IMR-90 (cell line): Measurements from ENCODE around the gene ODAM. TPM values are rescaled to one million over a fixed set of nuclear protein-coding genes. Genes with fewer than 3 reads are reported as not detected.

Source experiments
- ATAC-seq: fragments of 200-7000 bp; cut with Tn5 transposase; 2 replicates; pipeline ENCODE4 v1.9.1; 2020; ENCODE audit warnings: low read depth, mild to moderate bottlenecking, moderate library complexity
- BruUV-seq: library from RNA; stranded (reverse); fragments of 400-500 nt; replicated peaks from 2 replicates; lab custom pipeline; 2021; lab: Mats Ljungman, UMichigan
- CTCF ChIA-PET: fragments of 300-600 bp; formaldehyde crosslinking; extraction: SDS; loops from one replicate; lab custom pipeline; 2021; ENCODE audit warnings: antibody characterized with exemption; lab: Yijun Ruan, JAX
- POLR2A ChIA-PET: fragments of 300-600 bp; sonication (Branson Sonifier 250); formaldehyde crosslinking; loops from one replicate; lab custom pipeline; 2022; ENCODE audit warnings: antibody characterized with exemption; ENCODE audit not compliant: unreplicated experiment; lab: Charles Lee
- DNase-seq: peaks from one replicate; pipeline ENCODE4 v3.0.0; 2013
- H2AFZ ChIP-seq: replicated peaks from 2 replicates; pipeline ENCODE3; 2013; ENCODE audit warnings: low read length, mild to moderate bottlenecking; ENCODE audit not compliant: poor library complexity
- H2AK5ac ChIP-seq: 2 replicates; pipeline ENCODE4 v1.6.1; 2013; ENCODE audit warnings: low read depth, low read length, inconsistent platforms
- H2AK9ac ChIP-seq: replicated peaks from 2 replicates; pipeline ENCODE3; 2013; ENCODE audit warnings: mild to moderate bottlenecking, low read depth, low read length, moderate library complexity; ENCODE audit not compliant: poor library complexity
- H2BK120ac ChIP-seq: 2 replicates; pipeline ENCODE4 v1.6.1; 2013; ENCODE audit warnings: low read depth, low read length, inconsistent platforms
- H2BK15ac ChIP-seq: 3 replicates; pipeline ENCODE4 v1.6.1; 2013; ENCODE audit warnings: low read depth, low read length, inconsistent platforms
- H2BK20ac ChIP-seq: 2 replicates; pipeline ENCODE4 v1.6.1; 2013; ENCODE audit warnings: low read depth, mild to moderate bottlenecking, inconsistent platforms, low read length, moderate library complexity
- H2BK5ac ChIP-seq: 2 replicates; pipeline ENCODE4 v1.6.1; 2013; ENCODE audit warnings: mild to moderate bottlenecking, low read depth, low read length, inconsistent platforms; ENCODE audit not compliant: poor library complexity, severe bottlenecking
- H3K14ac ChIP-seq: replicated peaks from 2 replicates; pipeline ENCODE4 v1.6.1; 2013; ENCODE audit warnings: low read depth, low read length, inconsistent platforms
- H3K18ac ChIP-seq: 2 replicates; pipeline ENCODE4 v1.6.1; 2013; ENCODE audit warnings: low read depth, low read length, control low read depth
- H3K23ac ChIP-seq: 2 replicates; pipeline ENCODE4 v1.6.1; 2013; ENCODE audit warnings: low read depth, low read length, inconsistent platforms
- H3K27ac ChIP-seq: 2 replicates; pipeline ENCODE4 v1.5.1; 2013; ENCODE audit warnings: mild to moderate bottlenecking, control low read depth, low read length; ENCODE audit not compliant: insufficient read depth
- H3K27me3 ChIP-seq: 2 replicates; pipeline ENCODE4 v1.6.1; 2013; ENCODE audit warnings: low read length; ENCODE audit not compliant: control insufficient read depth, insufficient read depth
- H3K36me3 ChIP-seq: 2 replicates; pipeline ENCODE4 v1.6.1; 2013; ENCODE audit warnings: low read length, mixed read lengths; ENCODE audit not compliant: control insufficient read depth, insufficient read depth
- H3K4ac ChIP-seq: 2 replicates; pipeline ENCODE4 v1.6.1; 2013; ENCODE audit warnings: low read depth, low read length, inconsistent platforms
- H3K4me1 ChIP-seq: 2 replicates; pipeline ENCODE4 v1.6.1; 2013; ENCODE audit warnings: low read length, mixed read lengths; ENCODE audit not compliant: control insufficient read depth, insufficient read depth
- H3K4me2 ChIP-seq: 2 replicates; pipeline ENCODE4 v1.6.1; 2013; ENCODE audit warnings: low read depth, mild to moderate bottlenecking, control low read depth, low read length, moderate library complexity
- H3K4me3 ChIP-seq: 2 replicates; pipeline ENCODE4 v1.5.1; 2013; ENCODE audit warnings: low read depth, mild to moderate bottlenecking, control low read depth, low read length, moderate library complexity; ENCODE audit not compliant: insufficient read depth
- H3K56ac ChIP-seq: 2 replicates; pipeline ENCODE4 v1.6.1; 2013; ENCODE audit warnings: low read length, inconsistent platforms; ENCODE audit not compliant: insufficient read depth; ENCODE audit errors: extremely low read depth
- H3K79me1 ChIP-seq, 2 experiments: 2 replicates each; pipeline ENCODE4 v1.6.1; 2013; ENCODE audit warnings: low read length in 2 of 2, inconsistent platforms in 1 of 2, low read depth in 1 of 2
- H3K9ac ChIP-seq: 2 replicates; pipeline ENCODE4 v1.6.1; 2013; ENCODE audit warnings: low read depth, low read length, control low read depth
- H3K9me1 ChIP-seq: 2 replicates; pipeline ENCODE4 v1.6.1; 2013; ENCODE audit warnings: low read length, inconsistent platforms; ENCODE audit not compliant: insufficient read depth
- H3K9me3 ChIP-seq: 2 replicates; pipeline ENCODE4 v1.6.1; 2013; ENCODE audit warnings: low read length; ENCODE audit not compliant: control insufficient read depth, insufficient read depth
- H4K20me1 ChIP-seq: 2 replicates; pipeline ENCODE4 v1.6.1; 2013; ENCODE audit warnings: low read length, inconsistent platforms; ENCODE audit not compliant: insufficient read depth
- H4K5ac ChIP-seq: 2 replicates; pipeline ENCODE4 v1.6.1; 2013; ENCODE audit warnings: mild to moderate bottlenecking, low read depth, low read length, control low read depth
- H4K8ac ChIP-seq, 2 experiments: 2 replicates each; pipeline ENCODE4 v1.6.1; 2013; ENCODE audit warnings: low read depth in 2 of 2, low read length in 2 of 2, control low read depth in 1 of 2, inconsistent platforms in 1 of 2
- H4K91ac ChIP-seq: 2 replicates; pipeline ENCODE4 v1.6.1; 2013; ENCODE audit warnings: low read depth, low read length, inconsistent platforms; ENCODE audit not compliant: insufficient read depth
- CHD1 ChIP-seq: IDR thresholded peaks from 2 replicates; pipeline ENCODE4 v1.6.1; 2012; ENCODE audit warnings: low read depth, low read length, improper control_type of control experiment
- CTCF ChIP-seq: conservative IDR thresholded peaks from 2 replicates; pipeline ENCODE4 v1.5.1; 2012; ENCODE audit warnings: mild to moderate bottlenecking, low read depth, low read length, improper control_type of control experiment
- FOS ChIP-seq: fragments of 150-350 bp; IDR thresholded peaks from 2 replicates; pipeline ENCODE4 v1.6.1; 2016; ENCODE audit warnings: low read depth, low read length
- MAFK ChIP-seq: IDR thresholded peaks from 2 replicates; pipeline ENCODE4 v1.6.1; 2012; ENCODE audit warnings: low read depth, low read length, improper control_type of control experiment
- MAZ ChIP-seq: IDR thresholded peaks from 2 replicates; pipeline ENCODE4 v1.6.1; 2012; ENCODE audit warnings: low read depth, mild to moderate bottlenecking, low read length, improper control_type of control experiment, moderate library complexity, borderline replicate concordance
- MXI1 ChIP-seq: IDR thresholded peaks from 2 replicates; pipeline ENCODE4 v1.6.1; 2012; ENCODE audit warnings: low read depth, mild to moderate bottlenecking, low read length, moderate library complexity, borderline replicate concordance
- NFE2L2 ChIP-seq: fragments of 150-350 bp; IDR thresholded peaks from 2 replicates; pipeline ENCODE4 v1.6.1; 2016; ENCODE audit warnings: low read depth, mild to moderate bottlenecking, low read length
- POLR2A ChIP-seq: IDR thresholded peaks from 2 replicates; pipeline ENCODE4 v1.6.1; 2012; ENCODE audit warnings: mild to moderate bottlenecking, low read depth, low read length
- RAD21 ChIP-seq: IDR thresholded peaks from 2 replicates; pipeline ENCODE4 v1.6.1; 2012; ENCODE audit warnings: low read length, improper control_type of control experiment
- RCOR1 ChIP-seq: IDR thresholded peaks from 2 replicates; pipeline ENCODE4 v1.6.1; 2012; ENCODE audit warnings: mild to moderate bottlenecking, low read length, improper control_type of control experiment; ENCODE audit not compliant: insufficient replicate concordance
- RFX5 ChIP-seq: IDR thresholded peaks from 2 replicates; pipeline ENCODE4 v1.8.0; 2012; ENCODE audit warnings: low read depth, mild to moderate bottlenecking, low read length, moderate library complexity
- SMC3 ChIP-seq: fragments of 150-350 bp; IDR thresholded peaks from 2 replicates; pipeline ENCODE4 v1.6.1; 2016; ENCODE audit warnings: low read depth, mild to moderate bottlenecking, antibody characterized with exemption, low read length, moderate library complexity
- USF2 ChIP-seq: fragments of 150-350 bp; IDR thresholded peaks from 2 replicates; pipeline ENCODE4 v1.6.1; 2017; ENCODE audit warnings: mild to moderate bottlenecking, antibody characterized with exemption, low read length, low read depth
- WGBS, 2 experiments: methylation state at CpG; one replicate each; pipeline versions ENCODE4 v1.1.5 to v1.1.7; 2013; ENCODE audit warnings: missing lambda C conversion rate in 2 of 2; ENCODE audit not compliant: insufficient read length in 1 of 2; ENCODE audit errors: extremely low coverage in 2 of 2; 5-methylcytosine and 5-hydroxymethylcytosine counted together
- dilution Hi-C: fragments of 300-500 bp; cut with HindIII; formaldehyde crosslinking; loops from one replicate; pipeline ENCODE4 v1.14.3; 2018; ENCODE audit warnings: low sequenced_read_pairs; ENCODE audit not compliant: unreplicated experiment
- in situ Hi-C: fragments of 300-500 bp; cut with MboI; formaldehyde crosslinking; loops from 3 replicates; pipeline ENCODE4 v1.14.3; 2019; ENCODE audit warnings: low sequenced_read_pairs, inconsistent platforms, mixed read lengths
- intact Hi-C: fragments of 100-400 bp; cut with micrococcal nuclease; formaldehyde crosslinking; loops from 2 replicates; pipeline ENCODE4 v1.10.0; 2022
- polyA plus RNA-seq, 3 experiments: library from polyadenylated mRNA; depleted of rRNA; stranded (reverse); fragments of >200 nt; gene quantifications; 2 replicates each; pipeline ENCODE4 v1.2.3, GENCODE V29; 2012; ENCODE audit warnings: low replicate concordance in 1 of 3
- total RNA-seq: library from RNA; depleted of rRNA; stranded (reverse); fragments of >200 nt; gene quantifications from 2 replicates; pipeline ENCODE4 v1.2.3, GENCODE V29; 2012
- TF ChIP-seq, protein P1 (sequence below): fragments of 150-350 bp; IDR thresholded peaks from 2 replicates; pipeline ENCODE4 v1.6.1; 2016; ENCODE audit warnings: low read depth, mild to moderate bottlenecking, low read length, moderate library complexity, borderline replicate concordance

The ODAM gene
- total and polyA plus RNA-seq, 2 of the 4 experiments (the other 2 are of a cell fraction) = not detected

GRCh38 chr4:70243091-70243490, 47.6 kb downstream of the ODAM start:
- Histone ChIP-seq H2AK9ac (no peak overlapping the region), H3K9me3 (no peaks in the 10 kb centered on the region), H2AK5ac (no peak overlapping the region), H4K5ac (no peak overlapping the region), H4K8ac (no peak overlapping the region), H3K4ac (no peak overlapping the region), H3K9ac (no peak overlapping the region), H2BK15ac (no peak overlapping the region), H3K4me1 (no peaks in the 10 kb centered on the region), H3K36me3 (no peaks in the 10 kb centered on the region), H3K56ac (no peak overlapping the region), H2BK20ac (no peak overlapping the region), H3K23ac (no peak overlapping the region), H2BK5ac (no peak overlapping the region), H2BK120ac (no peak overlapping the region), H2AFZ (no peak overlapping the region), H4K20me1 (no peaks in the 10 kb centered on the region), H3K14ac (no peak overlapping the region), H3K9me1 (no peaks in the 10 kb centered on the region), H3K27ac (no peak overlapping the region), H3K79me1 (no peaks in the 10 kb centered on the region), H3K4me3 (no peak overlapping the region), H4K91ac (no peak overlapping the region), H3K4me2 (no peak overlapping the region), H3K18ac (no peak overlapping the region), H3K27me3 (no peaks in the 10 kb centered on the region)
- in situ Hi-C loops (no loop called here), dilution Hi-C loops (no loop called here), intact Hi-C loops (no loop called here)
- no peak for TF ChIP-seq RFX5
- no peak for TF ChIP-seq MAZ
- no peak for TF ChIP-seq SMC3
- no peak for TF ChIP-seq RCOR1
- TF ChIP-seq MXI1 = no peak
- TF ChIP-seq CTCF = no peak
- TF ChIP-seq POLR2A = no peak
- no peak for TF ChIP-seq CHD1
- TF ChIP-seq RAD21 = no peak
- no peak for TF ChIP-seq NFE2L2
- TF ChIP-seq, protein P1, sequence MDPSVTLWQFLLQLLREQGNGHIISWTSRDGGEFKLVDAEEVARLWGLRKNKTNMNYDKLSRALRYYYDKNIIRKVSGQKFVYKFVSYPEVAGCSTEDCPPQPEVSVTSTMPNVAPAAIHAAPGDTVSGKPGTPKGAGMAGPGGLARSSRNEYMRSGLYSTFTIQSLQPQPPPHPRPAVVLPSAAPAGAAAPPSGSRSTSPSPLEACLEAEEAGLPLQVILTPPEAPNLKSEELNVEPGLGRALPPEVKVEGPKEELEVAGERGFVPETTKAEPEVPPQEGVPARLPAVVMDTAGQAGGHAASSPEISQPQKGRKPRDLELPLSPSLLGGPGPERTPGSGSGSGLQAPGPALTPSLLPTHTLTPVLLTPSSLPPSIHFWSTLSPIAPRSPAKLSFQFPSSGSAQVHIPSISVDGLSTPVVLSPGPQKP = no peak
- no peak for TF ChIP-seq MAFK
- TF ChIP-seq USF2 = no peak
- no peak for TF ChIP-seq FOS
- no peak for ATAC-seq
- ChIA-PET CTCF (no interaction called here), POLR2A (no interaction called here)
- WGBS, 2 experiments = no CpG with 5 or more reads among the region's 4 CpGs
- DNase-seq = no peak
- BruUV-seq = no TSS peak
